Measurements from ENCODE around the gene RAPGEF4. TPM values are rescaled to one million over a fixed set of nuclear protein-coding genes. Genes with fewer than 3 reads are reported as not detected.

RAPGEF4 gene
- total and polyA plus RNA-seq, 8 donors: 3.6 to 23.7 (median 9.8) TPM; not detected in 1

DNA sequence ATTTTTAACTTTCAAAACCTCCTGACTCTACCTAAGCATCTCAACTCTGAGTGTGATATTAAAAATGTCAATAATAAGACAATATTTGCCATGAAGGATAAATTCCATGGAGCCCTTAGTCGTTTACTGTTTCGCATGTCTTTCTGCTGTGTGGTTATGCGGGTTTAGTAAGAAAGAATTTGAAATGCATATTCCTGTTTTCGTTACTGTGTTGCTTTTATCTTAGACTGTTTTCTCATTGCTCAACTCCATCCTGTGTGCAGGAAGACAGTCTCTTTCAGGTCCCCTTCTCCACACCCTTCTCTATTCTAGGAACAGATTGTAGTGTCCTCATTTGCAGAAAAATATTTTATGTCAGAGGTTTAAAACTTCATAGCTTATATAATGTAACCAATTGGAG lies 257.5 kb downstream of the RAPGEF4 start:
- no peaks in the 10 kb centered on the region for H3K9me3 ChIP-seq
- H3K27me3 ChIP-seq: no peaks in the 10 kb centered on the region
- 73 to 90% (median 89%) methylated on average over 4 of the region's 4 CpGs for WGBS, 5 donors

GRCh38 chr2:172993931-172994717 lies 258.5 kb downstream of the RAPGEF4 start:
- H3K27ac ChIP-seq: no peak overlapping the region
- intact Hi-C loops (cut with DNase I; ENCODE audit: low total_unique reads): no loop called here
- H3K9me3 ChIP-seq: no peaks in the 10 kb centered on the region
- peak in 1 of 2 donors; percentile 15 for DNase-seq
- no peak overlapping the region for H3K4me3 ChIP-seq
- H3K4me1 ChIP-seq: peaks cover 0 to 16% (median 5%) of the 10 kb centered on the region in 4 donors
- no peaks in the 10 kb centered on the region for H3K36me3 ChIP-seq
- no peaks in the 10 kb centered on the region for H3K27me3 ChIP-seq
- 65 to 75% (median 68%) methylated on average over 11 of the region's 11 CpGs for WGBS, 5 donors
- TF ChIP-seq POLR2A (IDR thresholded peaks at IDR 0.05) (no peak), CTCF (IDR thresholded peaks at IDR 0.05) (no peak), EP300 (IDR thresholded peaks at IDR 0.05) (no peak), POLR2AphosphoS5 (IDR thresholded peaks at IDR 0.05) (no peak)

More for the DNA sequence above, 257.5 kb downstream of the RAPGEF4 start:
- TF ChIP-seq CTCF (IDR thresholded peaks at IDR 0.05): no peak
- no peak for TF ChIP-seq POLR2AphosphoS5 (IDR thresholded peaks at IDR 0.05)
- TF ChIP-seq EP300 (IDR thresholded peaks at IDR 0.05): no peak
- TF ChIP-seq POLR2A (IDR thresholded peaks at IDR 0.05): no peak
- intact Hi-C loops (cut with DNase I; ENCODE audit: low total_unique reads): no loop called here
- no peaks in the 10 kb centered on the region for H3K36me3 ChIP-seq
- H3K4me1 ChIP-seq: peaks cover 0 to 16% (median 5%) of the 10 kb centered on the region in 4 donors
- no peak for DNase-seq
- no peak overlapping the region for H3K4me3 ChIP-seq
- H3K27ac ChIP-seq: no peak overlapping the region

GRCh38 chr2:172994864-172995263 lies 259.2 kb downstream of the RAPGEF4 start:
- Histone ChIP-seq H3K4me3 (no peak overlapping the region), H3K27ac (peak overlapping the region in 1 of 5 donors; percentile 53), H3K4me1 (peaks cover 0 to 16% (median 5%) of the 10 kb centered on the region in 4 donors), H3K36me3 (no peaks in the 10 kb centered on the region), H3K9me3 (no peaks in the 10 kb centered on the region), H3K27me3 (no peaks in the 10 kb centered on the region)
- intact Hi-C loops (cut with DNase I; ENCODE audit: low total_unique reads): no loop called here
- 86 to 98% (median 97%) methylated on average over 2 of the region's 2 CpGs for WGBS, 5 donors
- TF ChIP-seq EP300 (IDR thresholded peaks at IDR 0.05) (no peak), POLR2AphosphoS5 (IDR thresholded peaks at IDR 0.05) (no peak), CTCF (IDR thresholded peaks at IDR 0.05) (no peak), POLR2A (IDR thresholded peaks at IDR 0.05) (no peak)
- no peak for DNase-seq

DNA sequence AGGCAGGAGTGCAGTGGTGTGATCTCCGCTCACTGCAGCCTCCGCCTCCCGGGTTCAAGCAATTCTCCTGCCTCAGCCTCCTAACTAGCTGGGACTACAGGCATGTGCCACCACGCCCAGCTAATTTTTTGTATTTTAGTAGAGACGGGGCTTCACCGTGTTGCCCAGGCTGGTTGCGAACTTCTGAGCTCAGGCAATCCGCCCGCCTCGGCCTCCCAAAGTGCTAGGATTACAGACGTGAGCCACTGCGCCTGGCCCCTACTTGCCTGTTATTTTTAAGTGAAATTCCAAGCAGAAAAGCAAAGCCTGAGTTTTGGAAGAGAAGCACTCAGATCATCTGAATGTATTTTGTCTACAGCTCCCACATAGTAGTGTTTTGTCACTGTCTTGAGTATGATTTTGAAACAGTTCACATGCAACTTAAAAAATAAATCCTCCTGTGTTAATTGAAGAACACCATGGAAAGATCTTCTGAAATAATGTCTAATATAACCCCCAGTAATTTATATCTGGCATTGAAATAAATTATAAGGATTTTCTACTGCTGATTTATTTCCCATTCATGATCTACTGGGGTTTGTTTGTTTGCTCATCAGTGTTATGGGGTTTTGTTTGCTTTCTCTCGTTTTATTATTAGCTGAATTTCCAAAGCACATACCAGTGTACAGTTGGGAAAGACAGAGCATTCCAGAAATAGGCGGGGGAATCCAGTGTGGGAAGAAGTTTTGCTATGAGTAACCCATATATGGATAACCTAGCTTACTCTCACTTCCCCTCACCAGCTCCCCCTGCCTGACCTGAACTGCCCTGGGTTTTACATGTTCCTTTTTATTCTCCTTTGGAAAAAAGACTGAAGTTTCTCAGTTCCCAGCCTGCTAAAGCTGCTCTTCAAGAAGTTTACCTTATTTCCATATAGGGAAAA lies 259.9 kb downstream of the RAPGEF4 start:
- TF ChIP-seq CTCF (IDR thresholded peaks at IDR 0.05) (no peak), POLR2AphosphoS5 (IDR thresholded peaks at IDR 0.05) (no peak), EP300 (IDR thresholded peaks at IDR 0.05) (no peak), POLR2A (IDR thresholded peaks at IDR 0.05) (no peak)
- H3K27me3 ChIP-seq: no peaks in the 10 kb centered on the region
- intact Hi-C loops (cut with DNase I; ENCODE audit: low total_unique reads): no loop called here
- peak overlapping the region in 2 of 5 donors; percentile 42 to 53 for H3K27ac ChIP-seq
- WGBS, 5 donors: 53 to 79% (median 70%) methylated on average over 14 of the region's 14 CpGs
- DNase-seq: peak in 1 of 2 donors; percentile 78
- H3K4me1 ChIP-seq: peaks cover 0 to 16% (median 5%) of the 10 kb centered on the region in 4 donors
- H3K36me3 ChIP-seq: no peaks in the 10 kb centered on the region
- no peak overlapping the region for H3K4me3 ChIP-seq
- H3K9me3 ChIP-seq: no peaks in the 10 kb centered on the region

Measured in stomach (tissue), 9 donors.